Stromal cell of bone marrow (primary cell): Measurements from ENCODE around the gene MAGI1.
"Not testable (repeated sequence)": the region's sequence is repeated elsewhere in the genome, so short reads cannot be mapped to it uniquely, and the experiment has no call there.

Experiments used
- DNase-seq: peaks from one replicate; pipeline ENCODE4 v3.0.0-alpha.2; 2012; ENCODE audit warnings: low read depth

Gene MAGI1

GRCh38 chr3:66039590-66039887 lies 821 bp upstream of the MAGI1 start:
- no peak for DNase-seq

- DNase-seq: no peak
Observed at GRCh38 chr3:66038384-66038725, 363 bp downstream of the MAGI1 start.

- DNase-seq: no peak
Observed at GRCh38 chr3:66037986-66038369, 740 bp downstream of the MAGI1 start.

GRCh38 chr3:66037330-66037985 lies 1.3 kb downstream of the MAGI1 start:
- DNase-seq: no peak

- DNase-seq: no peak
Observed at GRCh38 chr3:66036586-66037148, 2.1 kb downstream of the MAGI1 start.

GRCh38 chr3:66035763-66036477 lies 2.8 kb downstream of the MAGI1 start:
- DNase-seq: no peak

- DNase-seq: no peak
Observed at GRCh38 chr3:66033241-66034138, 5.2 kb downstream of the MAGI1 start.

- DNase-seq: no peak
Observed at GRCh38 chr3:66031102-66031698, 7.5 kb downstream of the MAGI1 start.

GRCh38 chr3:66029443-66029842 lies 9.3 kb downstream of the MAGI1 start:
- no peak for DNase-seq

- no peak for DNase-seq
Observed at GRCh38 chr3:66029014-66029413, 9.7 kb downstream of the MAGI1 start.

GRCh38 chr3:66028457-66028856 lies 10.3 kb downstream of the MAGI1 start:
- no peak for DNase-seq

- DNase-seq: not testable (repeated sequence)
Observed at GRCh38 chr3:66027099-66027498, 11.6 kb downstream of the MAGI1 start.

- no peak for DNase-seq
Observed at GRCh38 chr3:66023738-66024385, 14.9 kb downstream of the MAGI1 start.

GRCh38 chr3:66023229-66023628 lies 15.5 kb downstream of the MAGI1 start:
- no peak for DNase-seq

- DNase-seq: no peak
Observed at GRCh38 chr3:66021731-66022131, 17.0 kb downstream of the MAGI1 start.

GRCh38 chr3:66019896-66020295 lies 18.8 kb downstream of the MAGI1 start:
- DNase-seq: no peak

- DNase-seq: no peak
Observed at GRCh38 chr3:66018057-66019033, 20.4 kb downstream of the MAGI1 start.

GRCh38 chr3:66017591-66017990 lies 21.1 kb downstream of the MAGI1 start:
- no peak for DNase-seq

- DNase-seq: no peak
Observed at GRCh38 chr3:66017084-66017483, 21.6 kb downstream of the MAGI1 start.

- no peak for DNase-seq
Observed at GRCh38 chr3:66015841-66016240, 22.9 kb downstream of the MAGI1 start.

GRCh38 chr3:66014651-66015050 lies 24.1 kb downstream of the MAGI1 start:
- DNase-seq: no peak
